ENCODE data around the gene RIBC2. TPM values are rescaled to one million over a fixed set of nuclear protein-coding genes. Genes with fewer than 3 reads are reported as not detected.
"Not testable (repeated sequence)": the region's sequence is repeated elsewhere in the genome, so short reads cannot be mapped to it uniquely, and the experiment has no call there.

Gene RIBC2
- total RNA-seq, 1 experiment from 2014 or later: 0.56 TPM

DNA sequence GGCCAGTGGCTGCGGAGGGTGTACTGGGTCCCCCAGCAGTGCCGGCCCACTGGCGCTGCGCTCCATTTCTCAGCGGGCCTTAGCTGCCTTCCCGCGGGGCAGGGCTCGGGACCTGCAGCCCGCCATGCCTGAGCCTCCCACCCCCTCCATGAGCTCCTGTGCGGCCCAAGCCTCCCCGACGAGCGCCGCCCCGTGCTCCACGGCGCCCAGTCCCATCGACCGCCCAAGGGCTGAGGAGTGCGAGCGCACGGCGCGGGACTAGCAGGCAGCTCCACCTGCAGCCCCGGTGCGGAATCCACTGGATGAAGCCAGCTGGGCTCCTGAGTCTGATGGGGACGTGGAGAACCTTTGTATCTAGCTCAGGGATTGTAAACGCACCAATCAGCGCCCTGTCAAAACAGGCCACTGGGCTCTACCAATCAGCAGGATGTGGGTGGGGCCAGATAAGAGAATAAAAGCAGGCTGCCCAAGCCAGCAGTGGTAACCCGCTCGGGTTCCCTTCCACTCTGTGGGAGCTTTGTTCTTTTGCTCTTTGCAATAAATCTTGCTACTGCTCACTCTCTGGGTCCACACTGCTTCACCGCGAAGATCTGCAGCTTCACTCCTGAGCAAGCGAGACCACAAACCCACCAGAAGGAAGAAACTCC is 23.5 kb downstream of the RIBC2 start:
- DNase-seq, H3K27me3 ChIP-seq, H3K36me3 ChIP-seq, H3K9me3 ChIP-seq, H3K4me3 ChIP-seq: not testable (repeated sequence)

DNA sequence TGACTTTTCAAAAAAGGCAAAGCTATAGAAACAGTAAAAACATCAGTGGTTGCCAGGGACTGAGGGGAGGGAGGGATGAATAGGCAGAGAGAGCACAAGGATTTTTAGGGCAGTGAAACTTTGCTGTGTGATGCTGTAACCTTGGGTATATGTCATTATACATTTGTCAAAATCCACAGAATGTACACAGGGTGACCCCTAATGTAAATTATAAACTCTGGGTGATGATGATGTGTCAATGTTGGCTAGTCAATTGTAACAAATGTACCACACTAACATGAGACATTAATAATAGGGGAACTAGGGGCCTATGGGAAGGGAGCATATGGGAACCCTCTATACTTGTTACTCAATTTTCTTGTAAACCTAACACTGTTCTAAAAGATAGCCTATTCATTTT is 24.8 kb downstream of the RIBC2 start:
- no peaks in the 10 kb centered on the region for H3K36me3 ChIP-seq
- no peaks in the 10 kb centered on the region for H3K27me3 ChIP-seq
- no peak for DNase-seq
- H3K4me3 ChIP-seq: no peak overlapping the region
- H3K9me3 ChIP-seq: no peaks in the 10 kb centered on the region

DNA sequence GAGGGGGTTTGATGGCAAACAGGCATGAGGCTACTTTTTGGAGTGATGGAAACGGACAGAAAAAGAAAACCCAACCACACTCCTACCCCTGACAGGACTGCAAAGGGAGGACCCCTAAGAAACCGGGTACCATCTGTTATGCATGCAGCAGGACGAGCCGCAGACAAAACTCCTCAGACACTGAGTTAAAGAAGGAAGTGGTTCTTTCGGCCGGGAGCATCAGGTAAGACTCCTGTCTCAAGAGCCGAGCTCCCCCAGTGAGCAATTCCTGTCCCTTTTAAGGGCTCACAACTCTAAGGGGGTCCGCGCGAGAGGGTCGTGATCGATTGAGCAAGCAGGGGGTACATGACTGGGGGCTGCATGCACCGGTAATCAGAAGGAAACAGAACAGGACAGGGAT is 27.2 kb downstream of the RIBC2 start:
- H3K9me3 ChIP-seq, DNase-seq, H3K4me3 ChIP-seq, H3K27me3 ChIP-seq, H3K36me3 ChIP-seq: not testable (repeated sequence)

DNA sequence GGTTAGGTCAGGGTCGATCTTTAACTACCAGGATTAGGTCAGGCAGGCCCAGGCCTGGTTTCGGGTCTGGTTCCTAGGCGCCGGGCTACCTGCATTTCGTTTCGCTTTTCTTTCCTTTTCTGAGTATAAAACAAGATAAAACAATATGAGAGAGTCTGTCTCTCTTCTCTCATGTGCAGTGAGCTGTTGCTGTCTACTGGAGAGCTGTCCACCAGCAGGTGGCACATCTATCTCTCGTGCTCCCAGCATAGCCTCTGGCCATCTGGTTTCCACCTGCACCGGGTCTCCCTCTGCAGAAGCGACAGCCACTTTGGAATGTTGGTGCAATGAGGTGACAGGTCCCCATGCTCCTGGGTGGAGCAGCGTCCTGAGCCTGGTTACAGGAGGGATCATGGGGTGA is 27.6 kb downstream of the RIBC2 start:
- peak; percentile 37 for DNase-seq
- H3K9me3 ChIP-seq: no peaks in the 10 kb centered on the region
- no peaks in the 10 kb centered on the region for H3K27me3 ChIP-seq
- no peak overlapping the region for H3K4me3 ChIP-seq
- no peaks in the 10 kb centered on the region for H3K36me3 ChIP-seq

DNA sequence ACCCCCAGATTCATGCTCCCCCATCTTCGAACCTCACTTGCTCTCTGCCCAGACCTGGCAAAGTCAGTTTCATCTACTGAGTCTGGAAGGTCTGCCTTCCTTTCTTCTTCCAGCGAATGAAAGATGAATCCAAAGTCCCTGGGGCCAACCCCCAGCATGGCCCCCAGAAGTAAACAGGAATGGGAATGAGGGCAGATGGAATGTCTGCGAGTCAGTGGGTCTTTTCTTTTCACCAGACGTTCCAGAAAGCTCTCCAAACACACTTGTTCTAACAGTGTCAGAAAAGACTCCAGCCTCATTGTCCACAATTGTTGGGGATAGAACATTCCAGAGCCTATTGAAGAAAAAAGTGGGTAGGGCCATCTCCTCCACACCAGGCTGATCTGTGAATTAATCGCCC is 28.6 kb downstream of the RIBC2 start:
- Histone ChIP-seq H3K36me3 (no peaks in the 10 kb centered on the region), H3K9me3 (no peaks in the 10 kb centered on the region), H3K27me3 (no peaks in the 10 kb centered on the region), H3K4me3 (no peak overlapping the region)
- no peak for DNase-seq

DNA sequence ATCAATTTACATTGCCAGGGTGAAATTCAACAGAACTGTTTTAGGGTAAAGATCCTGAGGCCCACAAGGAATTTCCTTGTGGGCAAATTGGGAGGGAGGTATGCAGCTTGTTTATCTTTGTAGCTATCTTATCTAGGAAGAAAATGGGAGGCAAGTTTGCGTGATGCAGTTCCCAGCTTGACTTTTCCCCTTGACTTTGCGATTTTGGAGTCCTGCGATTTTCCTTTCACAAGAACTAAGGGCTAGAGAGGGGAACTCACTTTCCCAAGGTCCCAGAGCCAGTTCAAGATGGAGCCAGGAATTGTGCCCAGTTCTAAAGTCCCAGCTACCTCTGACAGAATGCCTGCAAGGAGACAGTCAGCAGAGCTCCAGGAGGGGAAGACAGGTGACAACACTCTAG is 30.7 kb downstream of the RIBC2 start:
- no peak for DNase-seq
- Histone ChIP-seq H3K4me3 (no peak overlapping the region), H3K36me3 (no peaks in the 10 kb centered on the region), H3K9me3 (no peaks in the 10 kb centered on the region), H3K27me3 (no peaks in the 10 kb centered on the region)

DNA sequence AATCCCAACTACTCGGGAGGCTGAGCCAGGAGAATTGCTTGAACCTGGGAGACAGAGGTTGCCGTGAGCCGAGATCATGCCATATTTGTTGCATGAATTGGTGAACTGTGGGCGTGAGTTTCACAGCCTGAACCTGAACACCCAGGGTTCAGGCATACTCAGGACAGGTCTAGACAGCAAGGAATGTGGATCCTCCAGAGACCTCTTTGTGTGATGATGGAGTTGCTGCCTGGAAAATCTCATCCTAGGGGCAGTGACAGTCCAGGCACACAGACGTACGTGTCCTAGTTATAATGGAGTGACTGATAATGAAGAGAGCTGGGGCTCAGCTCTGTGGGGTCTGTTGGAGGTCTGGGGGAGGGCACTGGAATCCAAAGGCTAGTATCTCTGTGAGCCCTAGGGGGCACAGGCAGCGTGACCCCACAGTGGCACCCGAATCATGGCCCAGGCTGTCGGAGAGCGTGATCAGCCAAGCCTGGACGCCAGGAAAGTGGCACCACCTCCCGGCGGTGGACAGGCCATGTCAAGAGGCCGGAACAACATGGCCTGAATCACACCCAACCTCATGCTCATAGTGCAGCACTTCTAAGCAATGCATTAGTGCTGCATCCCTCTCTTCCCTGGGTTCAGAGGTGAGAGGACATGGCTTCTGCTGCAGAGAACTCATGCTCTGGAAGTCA is 31.7 kb downstream of the RIBC2 start:
- H3K9me3 ChIP-seq: no peaks in the 10 kb centered on the region
- H3K36me3 ChIP-seq: no peaks in the 10 kb centered on the region
- no peaks in the 10 kb centered on the region for H3K27me3 ChIP-seq
- no peak overlapping the region for H3K4me3 ChIP-seq
- no peak for DNase-seq

DNA sequence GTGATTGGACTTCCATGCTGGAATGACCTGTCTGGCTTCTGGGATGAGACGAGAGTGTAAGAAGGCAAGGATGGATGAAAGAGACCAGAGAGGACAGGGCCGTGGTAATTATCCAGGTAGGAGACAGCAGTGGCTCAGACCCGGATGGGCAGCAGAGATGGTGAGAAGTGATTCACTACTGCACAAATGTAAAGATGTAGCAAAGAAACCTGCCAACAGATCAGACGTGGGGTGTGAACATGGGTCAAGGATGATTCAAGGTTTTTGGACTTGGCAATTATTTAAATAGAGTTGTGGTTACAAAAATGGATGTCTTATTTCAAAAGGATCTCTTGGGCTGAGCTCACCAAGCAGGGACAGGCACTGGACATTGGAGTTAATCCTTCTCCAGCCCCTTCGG is 32.7 kb downstream of the RIBC2 start:
- Histone ChIP-seq H3K9me3 (no peaks in the 10 kb centered on the region), H3K27me3 (no peaks in the 10 kb centered on the region), H3K36me3 (no peaks in the 10 kb centered on the region), H3K4me3 (no peak overlapping the region)
- DNase-seq: peak; percentile 23

DNA sequence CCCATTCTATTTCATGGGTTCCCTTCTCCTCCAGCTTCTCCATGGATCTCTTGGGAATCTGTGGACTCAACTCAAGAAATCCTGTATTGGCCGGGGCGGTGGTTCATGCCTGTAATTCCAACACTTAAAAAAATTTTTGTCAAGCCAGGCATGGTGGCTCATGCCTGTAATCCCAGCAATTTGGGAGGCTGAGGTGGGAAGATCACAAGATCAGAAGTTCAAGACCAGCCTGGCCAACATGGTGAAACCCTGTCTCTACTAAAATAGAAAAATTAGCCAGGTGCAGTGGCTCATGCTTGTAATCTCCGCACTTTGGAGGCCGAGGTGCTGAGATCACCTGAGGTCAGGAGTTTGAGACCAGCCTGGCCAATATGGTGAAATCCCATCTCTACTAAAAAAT is 34.1 kb downstream of the RIBC2 start:
- H3K4me3 ChIP-seq, H3K36me3 ChIP-seq, H3K27me3 ChIP-seq, H3K9me3 ChIP-seq, DNase-seq: not testable (repeated sequence)

DNA sequence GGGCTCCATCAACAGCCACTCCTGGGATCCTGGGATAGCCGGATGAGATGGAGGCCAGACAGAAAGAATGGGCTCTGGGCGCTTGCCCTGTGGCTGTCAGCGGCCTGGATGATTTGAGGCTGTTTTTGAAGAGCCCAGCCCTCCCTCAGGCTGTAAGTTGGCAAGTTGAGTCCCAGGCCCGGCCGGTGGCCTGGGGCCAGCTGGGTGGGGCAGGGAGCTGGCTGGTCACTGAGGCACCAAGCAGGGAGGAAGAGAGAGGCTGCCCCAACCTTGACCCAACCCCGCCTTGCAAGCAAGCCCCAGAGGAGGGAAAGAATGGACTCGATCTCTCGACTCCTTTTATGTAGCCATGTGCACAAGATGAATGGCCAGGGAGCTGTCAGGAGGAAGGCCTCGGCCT is 34.9 kb downstream of the RIBC2 start:
- DNase-seq: no peak

DNA sequence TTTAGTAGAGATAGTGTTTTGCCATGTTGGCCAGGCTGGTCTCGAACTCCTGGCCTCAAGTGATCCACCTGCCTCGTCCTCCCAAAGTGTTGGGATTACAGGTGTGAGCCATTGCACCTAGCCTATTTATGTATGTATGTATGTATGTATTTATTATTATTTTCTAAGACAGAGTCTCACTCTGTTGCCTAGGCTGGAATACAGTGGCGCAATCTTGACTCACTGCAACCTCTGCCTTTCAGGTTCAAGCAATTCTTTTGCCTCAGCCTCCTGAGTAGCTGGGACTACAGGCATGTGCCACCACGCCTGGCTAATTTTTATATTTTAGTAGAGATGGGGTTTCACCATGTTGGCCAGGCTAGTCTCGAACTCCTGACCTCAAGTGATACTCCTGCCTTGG is 35.9 kb downstream of the RIBC2 start:
- not testable (repeated sequence) for H3K36me3 ChIP-seq, DNase-seq, H3K27me3 ChIP-seq, H3K4me3 ChIP-seq, H3K9me3 ChIP-seq

More for the DNA sequence above, 34.9 kb downstream of the RIBC2 start:
- H3K27me3 ChIP-seq: no peaks in the 10 kb centered on the region
- H3K9me3 ChIP-seq: no peaks in the 10 kb centered on the region
- no peak overlapping the region for H3K4me3 ChIP-seq
- H3K36me3 ChIP-seq: no peaks in the 10 kb centered on the region

DNA sequence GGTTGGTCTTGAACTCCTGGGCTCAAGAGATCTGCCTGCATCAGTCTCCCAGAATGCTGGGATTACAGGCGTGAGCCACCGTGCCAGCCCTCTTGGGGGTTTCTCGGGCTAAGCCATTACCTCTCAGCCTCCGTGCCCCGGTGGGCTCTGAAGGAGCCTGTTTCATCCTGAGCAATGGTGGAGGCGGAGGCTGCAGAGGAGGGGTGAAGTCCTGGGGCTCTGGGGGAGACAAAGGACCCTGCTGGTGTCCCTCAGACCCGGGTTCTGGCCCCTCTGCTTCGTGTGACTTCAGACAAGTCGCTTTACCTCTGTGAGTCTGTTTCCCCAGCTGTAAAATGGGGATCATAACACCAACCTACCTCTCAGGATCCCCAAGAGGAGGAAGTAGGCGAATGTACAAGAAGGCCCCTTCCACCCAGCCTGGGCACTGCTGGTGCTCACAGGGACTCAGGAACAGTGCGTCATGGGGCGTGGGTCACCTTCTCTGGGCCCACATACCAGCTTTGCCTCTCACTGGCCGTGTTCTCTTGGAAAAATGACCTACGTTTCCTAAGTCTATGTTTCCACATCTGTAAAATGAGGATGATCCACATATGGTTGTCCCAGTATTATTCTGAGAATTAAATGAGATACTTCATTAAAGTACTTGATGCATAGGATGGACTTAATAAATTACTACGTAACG is 36.8 kb downstream of the RIBC2 start:
- Histone ChIP-seq H3K4me3 (no peak overlapping the region), H3K27me3 (no peaks in the 10 kb centered on the region), H3K9me3 (no peaks in the 10 kb centered on the region), H3K36me3 (no peaks in the 10 kb centered on the region)
- DNase-seq: no peak

DNA sequence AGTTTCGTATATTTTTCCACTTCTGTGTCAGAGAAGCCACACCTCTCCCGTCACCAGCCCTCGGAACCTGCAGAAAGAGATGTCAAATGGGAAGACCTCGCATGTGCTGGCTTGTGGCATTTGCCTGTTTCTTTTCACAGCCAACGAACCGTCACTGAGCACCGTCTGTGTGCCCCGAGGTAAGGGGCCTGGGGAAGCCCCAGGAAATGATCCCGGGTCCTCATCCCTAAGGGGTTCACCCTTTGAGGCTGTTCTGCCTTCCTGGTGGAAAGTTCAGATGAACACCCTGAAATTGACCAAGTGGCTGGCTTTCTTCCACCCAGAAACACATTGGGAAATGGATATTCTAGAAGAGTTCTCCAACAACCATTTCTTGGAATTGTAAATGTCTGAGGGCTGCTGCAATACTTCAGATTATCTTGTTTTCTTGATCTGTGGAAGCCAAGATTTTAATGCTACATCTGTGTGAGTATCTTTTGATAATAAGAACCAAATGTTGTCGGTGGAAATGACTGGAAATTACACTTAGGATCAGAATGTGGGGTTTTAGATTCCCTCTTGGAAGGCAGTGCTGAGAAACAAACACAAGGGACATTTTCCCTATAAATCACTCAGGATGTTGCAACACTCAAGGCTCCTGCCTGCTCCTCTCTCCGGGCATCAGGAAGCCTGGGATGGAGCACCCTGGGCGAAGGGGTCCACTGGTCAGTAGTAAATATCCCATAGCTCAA is 37.6 kb downstream of the RIBC2 start:
- no peaks in the 10 kb centered on the region for H3K27me3 ChIP-seq

DNA sequence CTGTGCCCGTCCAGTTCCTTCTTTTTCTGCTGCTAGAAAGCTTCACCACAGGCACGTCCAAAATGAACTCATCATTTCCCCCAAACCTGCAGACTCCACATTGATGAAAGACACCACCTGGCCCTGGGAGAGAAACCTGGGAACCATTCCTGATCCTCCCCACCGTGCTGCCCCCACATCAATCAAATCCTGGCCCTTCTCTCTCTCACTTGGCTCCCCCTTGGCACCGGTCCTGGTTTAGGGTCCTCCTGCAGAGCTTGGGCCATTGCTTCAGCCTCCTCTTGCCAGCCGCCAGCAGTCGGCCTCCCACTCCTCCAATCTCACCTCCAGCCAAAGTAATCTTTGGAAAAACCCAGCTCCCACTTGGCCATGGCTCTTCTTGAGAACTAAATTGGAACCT is 38.5 kb downstream of the RIBC2 start:
- Histone ChIP-seq H3K27me3 (no peaks in the 10 kb centered on the region), H3K36me3 (no peaks in the 10 kb centered on the region), H3K9me3 (no peaks in the 10 kb centered on the region), H3K4me3 (no peak overlapping the region)
- DNase-seq: no peak

More for the DNA sequence above, 37.6 kb downstream of the RIBC2 start:
- Histone ChIP-seq H3K9me3 (no peaks in the 10 kb centered on the region), H3K4me3 (no peak overlapping the region), H3K36me3 (no peaks in the 10 kb centered on the region)
- DNase-seq: no peak

DNA sequence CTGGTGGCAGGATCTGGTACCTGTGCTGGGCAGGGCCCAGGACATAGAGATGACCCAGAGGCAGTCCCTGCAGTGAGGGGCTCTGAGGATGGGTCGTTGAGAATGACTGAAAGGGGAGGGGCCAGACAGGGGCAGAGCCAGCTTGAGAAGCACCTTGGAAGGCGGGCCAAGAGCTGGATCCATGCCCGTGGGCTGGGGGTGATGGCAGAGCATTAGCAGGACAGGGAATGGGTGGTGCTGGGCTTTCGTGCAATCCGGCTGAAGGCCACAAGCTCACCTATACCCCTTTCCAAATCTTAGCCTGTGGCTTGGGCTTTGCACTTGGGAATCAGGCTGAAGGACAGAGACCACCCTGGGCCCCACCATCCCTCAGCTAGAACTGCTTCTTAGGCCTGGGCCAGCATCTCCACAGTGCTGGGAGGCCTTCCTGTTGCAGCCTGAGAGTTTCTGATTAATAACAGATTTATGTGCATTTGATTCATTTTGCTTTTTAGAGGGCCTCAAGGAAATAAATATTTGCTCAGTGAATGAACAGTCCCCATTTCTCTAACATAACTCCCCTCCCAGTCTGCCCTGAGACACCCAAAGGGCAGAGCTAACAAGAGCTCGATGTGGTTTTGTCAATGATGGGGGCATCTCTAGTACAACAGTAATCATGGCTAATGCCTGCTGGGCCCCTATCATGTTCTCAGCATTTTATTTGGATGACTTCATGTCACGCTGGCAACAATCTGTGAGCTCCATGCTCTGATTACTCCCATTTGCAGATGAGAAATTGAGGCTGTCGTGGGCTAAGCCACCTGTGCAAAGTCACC is 39.3 kb downstream of the RIBC2 start:
- peak; percentile 16 for DNase-seq
- Histone ChIP-seq H3K36me3 (no peaks in the 10 kb centered on the region), H3K9me3 (no peaks in the 10 kb centered on the region), H3K4me3 (no peak overlapping the region), H3K27me3 (no peaks in the 10 kb centered on the region)

DNA sequence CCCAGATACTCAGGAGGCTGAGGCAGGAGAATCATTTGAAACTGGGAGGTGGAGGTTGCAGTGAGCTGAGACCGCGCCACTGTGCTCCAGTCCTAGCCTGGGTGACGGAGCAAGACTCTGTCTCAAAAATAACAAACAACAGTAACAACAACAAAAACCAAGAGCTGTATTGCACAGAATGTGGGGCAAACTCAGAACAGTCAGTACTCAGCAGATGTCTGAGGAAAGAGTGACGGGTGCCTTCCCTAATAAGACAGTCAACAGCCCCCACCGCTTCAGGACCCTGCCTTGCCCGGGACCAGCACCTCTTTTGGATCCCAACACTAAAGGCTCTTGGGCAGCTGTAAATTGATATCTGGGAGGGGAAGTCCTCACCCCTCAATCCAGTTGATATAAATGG is 40.3 kb downstream of the RIBC2 start:
- H3K9me3 ChIP-seq: no peaks in the 10 kb centered on the region
- no peaks in the 10 kb centered on the region for H3K27me3 ChIP-seq
- no peak overlapping the region for H3K4me3 ChIP-seq
- no peak for DNase-seq
- no peaks in the 10 kb centered on the region for H3K36me3 ChIP-seq

DNA sequence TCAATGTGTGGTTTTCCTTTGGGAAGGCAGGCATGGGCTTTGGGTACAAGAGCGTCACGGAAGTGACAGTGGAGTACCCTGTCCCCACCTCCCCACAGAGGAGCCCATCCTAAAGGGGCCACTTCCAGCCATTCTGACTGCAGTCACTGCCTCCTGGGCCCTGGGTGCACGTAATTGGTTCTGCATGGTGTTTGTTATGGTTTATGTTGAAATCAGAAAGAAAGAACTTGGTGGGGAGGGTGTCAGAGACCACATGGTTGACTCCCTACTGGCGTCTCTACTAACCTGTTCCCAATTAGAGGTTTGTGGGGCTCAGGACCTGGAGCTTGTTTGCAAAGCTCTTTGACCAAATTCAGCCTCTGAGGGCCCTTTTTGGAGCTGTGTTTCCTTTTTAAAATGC is 40.8 kb downstream of the RIBC2 start:
- Histone ChIP-seq H3K9me3 (no peaks in the 10 kb centered on the region), H3K36me3 (no peaks in the 10 kb centered on the region), H3K4me3 (no peak overlapping the region), H3K27me3 (no peaks in the 10 kb centered on the region)
- DNase-seq: no peak

Measured in MG63 (cell line).